HUES6 (cell line): ENCODE results near the gene CCDC93.

Experiments
- H3K27ac ChIP-seq: 2 replicates; pipeline ENCODE4 v1.7.0; 2013; ENCODE audit warnings: low read depth, mild to moderate bottlenecking, low read length, inconsistent platforms
- H3K27me3 ChIP-seq: 2 replicates; pipeline ENCODE4 v1.6.1; 2013; ENCODE audit warnings: low read length; ENCODE audit not compliant: control insufficient read depth, insufficient read depth
- H3K36me3 ChIP-seq: 2 replicates; pipeline ENCODE4 v1.6.1; 2013; ENCODE audit warnings: low read length; ENCODE audit not compliant: control insufficient read depth, insufficient read depth
- H3K4me1 ChIP-seq: 2 replicates; pipeline ENCODE4 v1.6.1; 2013; ENCODE audit warnings: low read length; ENCODE audit not compliant: control insufficient read depth, insufficient read depth
- H3K4me3 ChIP-seq: 2 replicates; pipeline ENCODE4 v1.5.1; 2013; ENCODE audit warnings: low read depth, low read length
- H3K9ac ChIP-seq: one replicate; pipeline ENCODE4 v1.6.1; 2013; ENCODE audit warnings: mild to moderate bottlenecking, low read length
- H3K9me3 ChIP-seq: 2 replicates; pipeline ENCODE4 v1.6.1; 2013; ENCODE audit warnings: low read depth, low read length; ENCODE audit not compliant: control insufficient read depth, insufficient read depth

The CCDC93 gene

GRCh38 chr2:117917223-117917917, 96.5 kb downstream of the CCDC93 start:
- H3K27ac ChIP-seq: no peak overlapping the region
- peaks cover 49% of the 10 kb centered on the region for H3K36me3 ChIP-seq
- H3K4me1 ChIP-seq: no peaks in the 10 kb centered on the region

DNA sequence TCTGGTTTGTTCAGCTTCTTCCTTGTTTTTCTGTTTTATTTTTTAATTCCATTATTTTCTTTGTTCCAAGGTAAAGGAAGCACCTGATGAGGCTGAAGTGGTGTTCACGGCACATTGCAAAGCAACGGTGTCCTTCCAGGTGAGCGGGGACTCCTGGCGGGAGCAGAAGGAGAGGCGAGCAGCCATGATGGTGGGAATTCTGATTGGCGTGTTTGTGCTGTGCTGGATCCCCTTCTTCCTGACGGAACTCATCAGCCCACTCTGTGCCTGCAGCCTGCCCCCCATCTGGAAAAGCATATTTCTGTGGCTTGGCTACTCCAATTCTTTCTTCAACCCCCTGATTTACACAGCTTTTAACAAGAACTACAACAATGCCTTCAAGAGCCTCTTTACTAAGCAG, 110.9 kb downstream of the CCDC93 start:
- Histone ChIP-seq H3K9me3 (no peaks in the 10 kb centered on the region), H3K4me3 (no peak overlapping the region), H3K27ac (no peak overlapping the region), H3K4me1 (no peaks in the 10 kb centered on the region), H3K9ac (no peak overlapping the region), H3K36me3 (no peaks in the 10 kb centered on the region), H3K27me3 (no peaks in the 10 kb centered on the region)

More at GRCh38 chr2:117917223-117917917, 96.5 kb downstream of the CCDC93 start:
- Histone ChIP-seq H3K4me3 (no peak overlapping the region), H3K9me3 (0 out of 2 replicates have a peak, but pooled peaks cover 2% of the 10 kb centered on the region), H3K27me3 (no peaks in the 10 kb centered on the region), H3K9ac (no peak overlapping the region)

DNA sequence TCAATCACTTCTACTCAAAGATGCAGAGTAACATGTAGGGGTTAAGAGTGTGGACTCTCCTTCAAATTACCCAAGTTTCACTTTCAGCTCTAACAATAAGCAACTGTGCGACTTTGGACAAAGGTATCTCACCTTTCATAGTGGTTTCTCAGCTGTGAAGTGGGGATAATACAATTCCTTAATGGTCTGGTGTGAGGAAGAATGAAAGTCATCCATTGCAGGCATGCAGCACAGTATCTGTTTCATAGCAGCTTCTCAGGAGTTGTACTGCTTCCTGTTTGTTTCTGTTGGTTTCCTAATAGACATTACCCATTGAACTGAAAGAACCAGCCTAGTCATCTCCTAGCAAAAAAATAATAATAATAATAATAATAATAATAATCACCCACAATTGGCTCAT, 125.0 kb downstream of the CCDC93 start:
- Histone ChIP-seq H3K9me3 (no peaks in the 10 kb centered on the region), H3K27ac (no peak overlapping the region), H3K36me3 (no peaks in the 10 kb centered on the region), H3K4me3 (no peak overlapping the region), H3K9ac (no peak overlapping the region), H3K4me1 (no peaks in the 10 kb centered on the region), H3K27me3 (no peaks in the 10 kb centered on the region; the same call in 1 of the 2 replicates)

DNA sequence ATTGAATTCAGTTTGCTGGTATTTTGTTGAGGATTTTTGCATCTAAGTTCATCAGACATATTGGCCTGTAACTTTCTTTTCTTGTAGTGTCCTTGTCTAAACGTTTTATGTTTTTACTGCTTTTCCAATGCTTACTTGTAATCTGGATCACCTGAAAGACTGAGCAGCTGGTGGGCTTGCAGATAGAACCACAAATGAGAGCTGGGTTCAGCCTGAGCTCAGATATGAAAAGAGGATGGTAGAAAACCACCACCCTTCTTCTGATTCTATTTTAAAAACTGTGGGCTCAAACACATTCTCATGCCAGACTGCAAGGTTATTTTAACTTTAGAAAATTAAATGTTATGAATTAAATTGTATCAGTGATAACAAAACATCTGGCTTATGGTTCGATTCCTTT, 128.6 kb downstream of the CCDC93 start:
- Histone ChIP-seq H3K36me3 (no peaks in the 10 kb centered on the region), H3K9ac (no peak overlapping the region), H3K27me3 (no peaks in the 10 kb centered on the region; the same call in 1 of the 2 replicates)

GRCh38 chr2:117879003-117879402, 134.9 kb downstream of the CCDC93 start:
- H3K27me3 ChIP-seq: no peaks in the 10 kb centered on the region

More for the DNA sequence above, 128.6 kb downstream of the CCDC93 start:
- Histone ChIP-seq H3K27ac (no peak overlapping the region), H3K9me3 (peaks cover 8% of the 10 kb centered on the region), H3K4me3 (no peak overlapping the region), H3K4me1 (no peaks in the 10 kb centered on the region)

DNA sequence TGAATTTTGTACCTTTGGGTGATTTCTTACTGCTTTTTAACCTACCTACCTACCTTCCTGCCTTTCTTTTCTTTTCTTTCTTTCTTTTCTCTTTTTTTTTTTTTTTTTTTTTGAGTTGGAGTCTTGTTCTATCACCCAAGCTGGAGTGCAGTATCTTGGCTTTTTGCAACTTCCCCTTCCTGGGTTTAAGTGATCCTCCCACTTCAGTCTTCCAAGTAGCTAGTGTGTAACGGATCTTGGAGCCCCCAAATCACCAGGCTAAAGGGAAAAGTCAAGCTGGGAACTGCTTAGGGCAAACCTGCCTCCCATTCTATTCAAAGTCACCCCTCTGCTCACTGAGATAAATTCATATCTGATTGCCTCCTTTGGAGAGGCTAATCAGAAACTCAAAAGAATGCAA, 138.1 kb downstream of the CCDC93 start:
- no peaks in the 10 kb centered on the region for H3K4me1 ChIP-seq
- no peak overlapping the region for H3K9ac ChIP-seq
- no peaks in the 10 kb centered on the region for H3K27me3 ChIP-seq
- H3K27ac ChIP-seq: no peak overlapping the region
- H3K4me3 ChIP-seq: no peak overlapping the region
- H3K9me3 ChIP-seq: no peaks in the 10 kb centered on the region
- H3K36me3 ChIP-seq: no peaks in the 10 kb centered on the region

More at GRCh38 chr2:117879003-117879402, 134.9 kb downstream of the CCDC93 start:
- Histone ChIP-seq H3K9ac (no peak overlapping the region), H3K4me3 (no peak overlapping the region), H3K4me1 (no peaks in the 10 kb centered on the region), H3K27ac (no peak overlapping the region), H3K36me3 (no peaks in the 10 kb centered on the region), H3K9me3 (peaks cover 8% of the 10 kb centered on the region)
